ENCODE data around the gene ARSJ.
"Not testable (repeated sequence)": the region's sequence is repeated elsewhere in the genome, so short reads cannot be mapped to it uniquely, and the experiment has no call there.

ARSJ gene

GRCh38 chr4:113955411-113955810 is 24.0 kb downstream of the ARSJ start:
- DNase-seq: no peak

DNA sequence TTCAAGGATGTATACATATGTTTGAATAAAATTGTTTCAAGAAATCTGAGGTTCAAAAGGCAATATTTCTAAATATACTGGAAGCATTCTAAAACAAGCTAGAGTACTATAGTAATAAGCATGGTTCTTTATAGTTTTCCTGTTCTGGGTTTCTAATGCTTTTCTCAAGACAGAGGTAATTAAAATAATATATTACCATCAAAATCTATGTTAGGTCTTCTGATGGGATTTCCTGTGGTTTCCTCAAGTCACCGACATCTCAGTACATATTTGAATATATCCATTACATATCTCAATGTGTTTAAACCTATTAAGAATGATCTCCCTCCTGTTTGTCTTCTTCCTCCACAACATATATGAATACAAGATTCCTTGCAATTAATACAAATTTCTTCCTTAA is 25.6 kb downstream of the ARSJ start:
- no peak for DNase-seq

DNA sequence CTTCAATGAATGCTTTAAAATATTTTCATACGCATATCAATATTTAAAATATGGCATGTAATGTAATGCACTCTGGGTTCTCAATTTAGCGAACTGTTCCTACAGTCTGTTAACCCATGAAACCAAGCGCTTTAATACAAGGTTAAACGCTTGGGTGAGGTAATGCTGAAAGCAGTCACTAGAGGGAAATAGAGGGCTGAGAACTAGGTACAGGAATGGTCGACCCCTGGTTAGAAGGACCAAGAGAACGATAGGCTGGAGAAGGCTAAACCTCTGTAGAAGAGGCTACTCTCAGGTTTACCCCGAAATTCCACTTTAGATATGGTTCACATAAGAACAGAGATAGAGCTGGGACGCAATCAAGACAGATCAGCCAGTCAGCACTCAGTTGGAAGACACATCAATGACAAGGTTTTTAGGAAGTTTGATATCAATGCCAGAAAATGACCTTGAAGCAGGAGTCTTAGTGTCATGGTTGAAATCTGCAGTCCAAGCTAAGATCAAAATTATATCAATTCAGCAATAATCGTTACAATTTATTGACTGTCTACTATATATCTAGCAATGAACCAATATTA is 26.9 kb downstream of the ARSJ start:
- peak; percentile 18 for DNase-seq

DNA sequence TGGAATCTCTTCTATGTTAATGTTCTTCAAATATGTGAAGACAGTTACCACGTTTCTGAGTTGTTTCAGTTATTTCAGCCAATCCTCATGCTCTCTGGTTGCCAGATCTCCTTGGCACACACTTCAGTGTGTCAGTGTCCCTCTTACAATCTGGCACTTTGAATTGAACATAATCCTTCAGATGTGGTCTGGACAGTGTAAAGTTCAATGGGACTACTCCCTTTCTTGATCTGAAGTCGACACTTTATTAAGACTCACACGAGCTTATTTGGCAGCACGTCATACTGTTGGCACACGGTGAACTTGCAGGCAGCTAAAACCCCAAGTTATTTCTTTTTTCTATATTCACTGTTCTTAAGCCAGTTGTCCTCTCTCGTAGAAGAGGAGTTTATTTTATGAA is 28.2 kb downstream of the ARSJ start:
- no peak for DNase-seq

DNA sequence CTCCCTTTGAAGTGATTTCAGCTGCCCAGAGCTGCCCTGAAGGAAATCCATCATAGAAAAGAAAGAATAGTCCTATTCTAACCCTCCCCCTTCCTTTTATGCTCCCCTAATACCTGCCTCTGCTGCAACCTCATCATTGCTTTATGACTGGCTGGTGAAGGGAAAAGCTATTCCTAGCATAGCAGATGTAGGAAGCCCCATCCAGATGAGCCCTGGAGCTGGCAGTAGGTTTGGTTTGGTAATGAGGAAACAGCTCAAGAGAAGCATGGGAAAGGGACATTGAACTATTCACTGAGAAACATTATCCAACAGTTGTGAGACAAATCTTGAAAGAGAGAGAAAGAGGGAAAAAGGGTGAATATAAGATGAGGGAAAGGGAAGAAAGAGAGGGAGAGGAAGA is 29.2 kb downstream of the ARSJ start:
- no peak for DNase-seq

- DNase-seq: no peak
These were observed 32.0 kb downstream of the ARSJ start for GRCh38 chr4:113947484-113947883.

GRCh38 chr4:113945906-113946305 is 33.5 kb downstream of the ARSJ start:
- no peak for DNase-seq

DNA sequence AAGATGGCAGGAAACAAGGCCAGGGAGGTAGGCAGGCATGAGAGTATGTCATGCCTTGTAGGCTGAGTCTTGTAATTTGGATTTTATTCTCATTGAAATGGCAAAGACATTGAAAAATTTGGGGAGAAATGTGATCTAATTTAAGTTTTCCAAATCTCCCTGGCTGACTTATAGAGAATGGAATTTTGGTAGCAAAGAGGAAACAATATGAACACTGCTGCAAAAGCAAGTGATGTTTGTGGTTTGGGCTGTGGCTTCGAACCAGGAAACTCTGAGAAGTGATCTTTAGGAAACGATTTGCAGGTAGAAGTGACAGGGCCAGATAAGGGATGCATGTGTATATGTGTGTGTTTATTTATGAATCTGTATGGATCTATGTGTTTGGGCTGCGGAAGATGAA is 35.6 kb downstream of the ARSJ start:
- DNase-seq: no peak

GRCh38 chr4:113943085-113943484 is 36.4 kb downstream of the ARSJ start:
- no peak for DNase-seq

GRCh38 chr4:113941836-113942235 is 37.6 kb downstream of the ARSJ start:
- no peak for DNase-seq

- DNase-seq: not testable (repeated sequence)
These were observed 39.3 kb downstream of the ARSJ start for GRCh38 chr4:113940103-113940502.

DNA sequence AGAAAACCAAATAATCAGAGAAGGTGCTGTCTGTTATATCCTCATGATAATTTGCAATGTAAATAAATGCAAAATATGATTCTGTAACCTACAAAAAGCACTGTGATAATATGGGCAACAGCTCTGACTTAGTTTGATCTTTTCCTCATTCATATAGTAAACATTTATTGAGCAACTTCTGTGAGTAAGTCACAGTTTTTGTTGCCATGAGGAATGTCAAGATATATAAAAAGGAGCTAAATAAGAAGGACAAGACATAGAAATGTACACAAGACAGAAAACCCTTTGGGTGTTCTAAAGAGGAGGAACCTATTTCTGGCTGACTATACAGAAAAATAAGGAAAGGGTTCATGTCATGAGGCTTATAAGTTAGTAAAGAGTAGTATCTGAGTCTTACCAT is 44.3 kb downstream of the ARSJ start:
- DNase-seq: no peak

DNA sequence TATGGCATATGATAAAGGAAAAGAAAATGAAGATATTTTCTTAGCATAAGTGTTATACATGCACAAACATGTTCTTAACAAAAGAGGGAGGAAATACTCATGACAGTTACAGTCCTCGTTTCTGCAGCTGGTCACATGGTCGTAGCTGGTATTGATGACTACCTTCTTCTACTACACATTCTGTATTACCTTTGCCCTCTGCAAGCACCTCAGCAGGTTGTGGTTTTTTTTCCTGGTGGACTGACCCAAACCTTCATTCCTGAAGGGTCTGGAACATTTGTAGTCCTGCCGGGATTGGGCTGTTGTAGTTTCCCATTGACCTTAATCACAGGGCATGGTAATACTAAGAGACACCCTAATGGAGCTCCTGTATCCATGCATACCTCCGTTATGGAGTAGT is 54.7 kb downstream of the ARSJ start:
- DNase-seq: not testable (repeated sequence)

DNA sequence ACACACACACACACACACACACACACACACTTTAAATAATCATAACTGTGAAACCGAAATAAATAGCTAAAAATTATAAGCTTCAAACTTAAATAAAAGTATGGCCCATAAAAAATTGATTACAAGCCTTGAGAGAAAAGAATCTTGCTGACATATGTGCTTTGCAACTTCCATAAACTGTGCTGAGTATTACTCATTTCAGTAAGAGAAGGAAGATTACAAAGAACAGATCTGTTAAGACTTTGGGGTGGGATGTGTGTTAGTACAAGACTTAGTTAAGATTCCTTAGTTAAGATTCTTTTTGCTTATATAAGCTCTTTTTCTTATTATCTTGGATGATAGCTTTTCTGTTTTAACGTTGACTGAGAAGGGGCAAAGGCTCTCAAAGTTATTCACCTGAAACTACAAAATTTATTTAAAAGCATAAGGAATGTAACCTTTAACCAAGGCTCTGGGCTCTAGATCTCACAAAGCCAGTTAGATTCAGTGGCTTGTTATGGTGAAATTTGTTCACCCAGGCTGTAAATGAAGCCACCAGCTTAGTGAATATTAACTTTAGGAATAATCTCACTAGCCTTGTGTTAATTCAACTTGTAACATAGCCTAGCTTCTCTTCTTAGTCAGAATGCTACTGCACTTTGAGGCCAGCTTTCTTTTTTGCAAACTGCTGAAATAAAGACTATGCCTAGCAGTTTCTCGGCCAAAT is 58.2 kb downstream of the ARSJ start:
- DNase-seq: no peak

GRCh38 chr4:113919611-113920010 is 59.8 kb downstream of the ARSJ start:
- DNase-seq: no peak

- DNase-seq: no peak
These were observed 60.3 kb downstream of the ARSJ start for GRCh38 chr4:113919145-113919544.

DNA sequence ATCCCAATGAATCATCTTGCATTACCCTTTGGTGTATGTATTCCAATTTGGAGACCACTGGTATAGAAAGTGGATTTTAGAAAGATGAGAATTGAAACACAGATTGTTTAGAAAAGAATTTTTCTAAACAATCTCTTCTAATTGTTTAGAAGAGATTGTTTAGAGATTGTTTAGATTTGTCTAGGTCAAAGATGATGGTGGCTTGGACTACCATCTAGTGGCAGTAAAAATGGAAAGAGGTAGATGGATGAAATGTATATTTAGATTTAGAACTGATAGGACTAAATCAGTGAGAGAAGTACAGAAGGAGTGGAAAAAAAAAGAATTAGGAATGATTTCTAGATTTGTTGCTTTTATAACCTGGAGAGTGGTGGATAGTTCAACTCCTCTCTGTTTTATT is 70.6 kb downstream of the ARSJ start:
- no peak for DNase-seq

GRCh38 chr4:113907559-113907958 is 71.9 kb downstream of the ARSJ start:
- no peak for DNase-seq

- DNase-seq: no peak
These were observed 74.1 kb downstream of the ARSJ start for GRCh38 chr4:113905301-113905700.

DNA sequence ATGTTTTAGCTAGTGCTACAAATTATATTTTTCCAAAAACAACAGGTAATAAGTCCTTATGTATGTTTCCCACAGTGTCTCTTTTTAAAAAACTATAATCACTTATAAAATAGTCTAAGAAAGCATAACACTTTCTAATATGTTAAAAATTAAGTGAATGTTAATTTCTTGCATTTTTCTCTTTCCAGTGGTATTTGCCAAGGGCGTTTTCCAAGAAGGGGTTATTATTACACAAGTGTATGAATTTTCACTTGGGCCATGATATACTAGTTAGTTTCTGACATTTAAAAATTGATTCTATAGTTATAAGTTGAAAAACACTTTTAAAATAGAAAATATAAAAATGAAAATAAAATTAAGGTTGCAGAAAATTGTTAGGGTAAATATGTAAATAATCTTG is 74.6 kb downstream of the ARSJ start:
- DNase-seq: no peak

DNA sequence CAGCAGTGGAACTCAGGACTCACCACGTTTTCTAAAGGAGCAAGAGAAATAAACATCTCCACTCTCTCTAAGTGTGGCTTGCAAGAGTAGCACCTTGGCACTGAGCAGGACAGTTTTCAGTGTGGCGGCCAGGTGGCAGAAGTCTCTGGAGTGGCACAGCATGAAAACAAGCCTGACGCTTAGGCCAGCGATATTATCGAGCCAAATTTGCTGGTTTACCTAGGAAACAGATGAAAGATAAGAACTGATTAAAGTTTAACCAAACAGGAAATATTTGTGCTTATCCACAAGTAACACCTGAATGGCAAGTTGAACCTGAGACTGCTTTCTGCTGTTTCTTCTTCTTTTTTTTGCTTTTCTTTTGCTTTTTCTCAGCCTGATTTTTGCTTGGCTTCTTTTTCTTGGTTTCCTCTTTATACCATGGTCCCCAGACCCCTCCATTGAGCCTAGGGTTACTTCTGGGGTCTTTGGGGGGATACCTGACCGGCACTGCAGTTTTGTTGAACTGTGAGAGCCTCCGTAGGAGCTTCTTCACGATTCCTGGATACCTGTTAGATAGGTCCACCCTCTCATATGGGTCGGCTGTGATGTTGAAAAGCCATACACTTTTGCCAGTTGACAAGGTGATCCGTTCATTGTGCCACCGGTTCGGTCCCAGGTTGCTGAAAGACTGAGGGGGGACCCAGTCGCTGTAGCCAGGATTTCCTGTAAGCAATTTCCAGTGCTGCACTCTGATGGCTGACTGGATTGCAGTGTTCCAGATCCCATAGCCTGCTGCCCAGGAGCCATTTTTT is 77.3 kb downstream of the ARSJ start:
- no peak for DNase-seq

- DNase-seq: no peak
These were observed 80.0 kb downstream of the ARSJ start for GRCh38 chr4:113899271-113900070.

DNA sequence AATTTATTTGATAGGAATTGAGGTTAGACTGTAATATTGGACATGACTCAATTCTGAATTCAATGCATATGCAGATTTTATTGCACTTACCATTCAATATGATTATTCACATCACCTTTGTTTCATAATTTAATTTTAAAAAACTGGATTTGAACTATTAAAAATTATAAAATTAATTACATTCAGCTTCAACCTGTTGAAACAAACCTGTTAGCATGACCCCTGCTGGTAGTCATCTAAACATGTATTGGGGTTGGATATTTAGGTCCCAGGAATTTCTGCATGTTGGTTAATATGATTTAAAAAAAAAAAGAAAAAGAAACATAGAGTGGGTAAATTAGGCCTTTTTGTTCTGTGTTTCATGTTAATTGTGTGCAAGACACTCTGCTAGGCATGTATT is 85.9 kb downstream of the ARSJ start:
- DNase-seq: no peak

Measured in NCI-H1694 (cell line).